Tibial artery (tissue), 4 donors: ENCODE measurements around the gene EPHB4.

Source experiments
- DNase-seq, 2 donors: peaks; one replicate each; pipeline ENCODE4 v3.0.0-alpha.2; 2019
- H3K27ac ChIP-seq, 2 donors: fragments of 200-600 bp; sonication (generic) in 1 of 2; 1 replicate in 1 of 2; 2 replicates in 1 of 2; pipeline ENCODE4 v1.5.1; 2018 to 2019; ENCODE audit warnings: mild to moderate bottlenecking in 1 of 2
- H3K27me3 ChIP-seq, 2 donors: fragments of 200-600 bp; sonication (generic) in 1 of 2; one replicate each; pipeline versions ENCODE4 v1.5.1 to v1.6.0; 2016 to 2019
- H3K36me3 ChIP-seq, 3 donors: fragments of 200-600 bp; sonication (generic) in 2 of 3; one replicate each; pipeline ENCODE4 v1.5.1; 2016 to 2019; ENCODE audit warnings: mild to moderate bottlenecking in 2 of 3
- H3K4me1 ChIP-seq, 4 donors: fragments of 200-600 bp; sonication (generic) in 2 of 4; 1 replicate in 3 of 4; 2 replicates in 1 of 4; pipeline ENCODE4 v1.5.1; 2016 to 2019
- H3K4me3 ChIP-seq, 2 donors: fragments of 200-600 bp; sonication (generic) in 1 of 2; 1 replicate in 1 of 2; 2 replicates in 1 of 2; pipeline ENCODE4 v1.5.1; 2018 to 2019; ENCODE audit warnings: mild to moderate bottlenecking in 2 of 2
- H3K9me3 ChIP-seq, 3 donors: fragments of 200-600 bp; sonication (generic) in 1 of 3; one replicate each; pipeline ENCODE4 v1.5.1; 2016 to 2019
- intact Hi-C: fragments of 100-400 bp; cut with DNase I; formaldehyde crosslinking; loops from one replicate; pipeline ENCODE4 v1.15.0; 2023; ENCODE audit warnings: low total_unique reads
- TF ChIP-seq, protein P1 (sequence below), 2 experiments: fragments of 200-600 bp in 1 of 2; fragments of 450-650 bp in 1 of 2; IDR thresholded peaks; one replicate each; pipeline ENCODE4 v1.5.1; 2017 to 2019; ENCODE audit warnings: antibody characterized with exemption in 2 of 2, mild to moderate bottlenecking in 1 of 2, moderate library complexity in 1 of 2

EPHB4 gene

DNA sequence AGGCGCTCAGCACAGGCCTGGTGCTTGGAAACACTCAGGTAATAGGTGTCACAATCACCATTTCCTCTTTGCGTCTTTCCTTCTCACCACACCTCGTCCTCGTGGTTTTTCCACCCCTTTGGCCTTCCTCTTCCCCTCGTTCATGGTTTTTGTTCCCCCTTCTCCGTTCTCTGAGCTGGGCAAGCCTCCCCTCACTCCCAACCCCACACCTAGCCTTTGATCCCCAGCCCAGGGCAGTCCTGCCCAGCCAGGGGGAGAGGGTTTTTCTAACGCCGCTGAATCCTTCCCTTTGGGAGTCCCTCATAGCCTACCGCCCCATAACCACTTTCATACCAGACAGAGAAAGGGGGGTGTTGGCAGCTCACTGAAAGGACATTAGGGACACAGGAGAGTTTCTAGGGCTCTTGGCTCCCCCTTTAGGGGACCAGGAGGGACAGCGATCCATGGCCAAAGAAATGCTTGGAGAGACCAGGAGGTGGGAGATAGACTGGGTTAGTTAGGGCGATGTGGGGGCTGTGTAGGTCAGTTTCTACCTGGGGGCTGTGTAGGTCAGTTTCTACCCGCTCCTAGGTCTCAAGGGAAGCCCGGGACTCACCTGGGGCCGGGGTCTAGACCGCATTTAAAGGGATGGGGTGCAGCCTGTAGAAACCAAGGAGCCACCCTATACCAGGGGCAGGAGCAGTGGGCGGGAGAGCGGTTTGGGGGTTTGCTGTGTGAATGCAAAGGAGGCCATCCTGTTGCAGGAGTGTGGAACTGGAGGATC lies 1.4 kb downstream of the EPHB4 start:
- intact Hi-C loops, result no loop called here
- Histone ChIP-seq H3K4me1 (peaks cover 0 to 22% (median 15%) of the 10 kb centered on the region in 4 donors), H3K9me3 (no peaks in the 10 kb centered on the region), H3K27me3 (peaks cover 0 to 73% of the 10 kb centered on the region in 2 donors), H3K36me3 (peaks cover 0 to 29% (median 11%) of the 10 kb centered on the region in 3 donors), H3K27ac (no peak overlapping the region), H3K4me3 (peak overlapping the region; percentile 48 to 57)
- TF ChIP-seq, protein P1, sequence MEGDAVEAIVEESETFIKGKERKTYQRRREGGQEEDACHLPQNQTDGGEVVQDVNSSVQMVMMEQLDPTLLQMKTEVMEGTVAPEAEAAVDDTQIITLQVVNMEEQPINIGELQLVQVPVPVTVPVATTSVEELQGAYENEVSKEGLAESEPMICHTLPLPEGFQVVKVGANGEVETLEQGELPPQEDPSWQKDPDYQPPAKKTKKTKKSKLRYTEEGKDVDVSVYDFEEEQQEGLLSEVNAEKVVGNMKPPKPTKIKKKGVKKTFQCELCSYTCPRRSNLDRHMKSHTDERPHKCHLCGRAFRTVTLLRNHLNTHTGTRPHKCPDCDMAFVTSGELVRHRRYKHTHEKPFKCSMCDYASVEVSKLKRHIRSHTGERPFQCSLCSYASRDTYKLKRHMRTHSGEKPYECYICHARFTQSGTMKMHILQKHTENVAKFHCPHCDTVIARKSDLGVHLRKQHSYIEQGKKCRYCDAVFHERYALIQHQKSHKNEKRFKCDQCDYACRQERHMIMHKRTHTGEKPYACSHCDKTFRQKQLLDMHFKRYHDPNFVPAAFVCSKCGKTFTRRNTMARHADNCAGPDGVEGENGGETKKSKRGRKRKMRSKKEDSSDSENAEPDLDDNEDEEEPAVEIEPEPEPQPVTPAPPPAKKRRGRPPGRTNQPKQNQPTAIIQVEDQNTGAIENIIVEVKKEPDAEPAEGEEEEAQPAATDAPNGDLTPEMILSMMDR (IDR thresholded peaks at IDR 0.05), result no peak
- DNase-seq, result no peak

DNA sequence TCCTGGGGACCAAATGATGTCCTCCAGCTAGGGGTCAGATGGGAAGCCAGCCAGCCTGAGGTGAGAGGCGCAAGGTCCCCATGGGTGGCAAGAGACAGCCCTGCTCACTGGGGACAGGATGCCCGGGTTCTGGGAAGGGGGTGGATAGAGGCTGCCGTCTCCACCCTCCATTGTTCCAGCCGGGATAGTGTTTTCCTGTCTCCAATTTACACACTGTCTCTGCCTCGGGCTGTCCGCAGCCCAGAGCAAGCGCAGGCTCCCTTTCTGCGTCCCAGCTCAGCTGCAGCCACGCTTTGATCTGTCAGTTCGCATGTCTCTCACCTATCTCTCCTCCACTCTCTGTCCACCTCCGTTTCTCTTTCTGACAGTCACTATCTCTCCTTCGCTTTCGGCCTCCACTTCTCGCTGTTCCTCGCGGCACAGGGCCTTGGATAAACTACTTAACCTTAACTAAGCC lies 2.1 kb downstream of the EPHB4 start:
- Histone ChIP-seq H3K27ac (no peak overlapping the region), H3K9me3 (no peaks in the 10 kb centered on the region), H3K27me3 (peaks cover 0 to 73% of the 10 kb centered on the region in 2 donors), H3K4me1 (peaks cover 0 to 22% (median 15%) of the 10 kb centered on the region in 4 donors), H3K4me3 (peak overlapping the region; percentile 48 to 57), H3K36me3 (peaks cover 0 to 29% (median 11%) of the 10 kb centered on the region in 3 donors)
- intact Hi-C loops, result no loop called here
- TF ChIP-seq, protein P1 (IDR thresholded peaks at IDR 0.05), result no peak
- DNase-seq, result no peak

GRCh38 chr7:100824499-100825214 lies 2.7 kb downstream of the EPHB4 start:
- peaks cover 0 to 72% of the 10 kb centered on the region in 2 donors for H3K27me3 ChIP-seq
- peaks cover 0 to 22% (median 15%) of the 10 kb centered on the region in 4 donors for H3K4me1 ChIP-seq
- TF ChIP-seq, protein P1 (IDR thresholded peaks at IDR 0.05), result no peak
- H3K36me3 ChIP-seq, result peaks cover 0 to 35% (median 11%) of the 10 kb centered on the region in 3 donors
- intact Hi-C loops, result no loop called here
- peak overlapping the region; percentile 48 to 57 for H3K4me3 ChIP-seq
- DNase-seq, result no peak
- no peak overlapping the region for H3K27ac ChIP-seq
- H3K9me3 ChIP-seq, result no peaks in the 10 kb centered on the region

DNA sequence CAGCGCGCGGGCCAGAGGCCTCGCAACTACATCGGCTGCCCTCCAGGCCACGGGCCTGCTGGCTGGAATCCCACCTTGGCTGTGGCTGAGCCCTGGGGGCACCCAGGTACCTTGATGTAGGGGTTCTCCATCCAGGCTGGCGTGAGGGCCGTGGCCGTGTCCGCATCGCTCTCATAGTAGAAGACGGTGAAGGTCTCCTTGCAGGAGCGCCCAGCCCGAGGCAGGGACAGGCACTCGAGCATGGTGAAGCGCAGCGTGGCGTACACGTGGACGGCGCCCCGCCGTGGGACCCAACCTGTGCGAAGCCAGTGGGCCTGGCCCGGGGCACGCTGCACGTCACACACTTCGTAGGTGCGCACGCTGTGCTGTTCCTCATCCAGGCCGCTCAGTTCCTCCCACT lies 3.8 kb downstream of the EPHB4 start:
- intact Hi-C loops, result no loop called here
- Histone ChIP-seq H3K4me1 (peaks cover 0 to 22% (median 15%) of the 10 kb centered on the region in 4 donors), H3K27me3 (peaks cover 0 to 61% of the 10 kb centered on the region in 2 donors), H3K9me3 (no peaks in the 10 kb centered on the region), H3K27ac (no peak overlapping the region), H3K36me3 (peaks cover 0 to 46% (median 11%) of the 10 kb centered on the region in 3 donors), H3K4me3 (no peak overlapping the region)
- TF ChIP-seq, protein P1 (IDR thresholded peaks at IDR 0.05), result no peak
- DNase-seq, result no peak

- TF ChIP-seq, protein P1 (IDR thresholded peaks at IDR 0.05), result no peak
- no peak for DNase-seq
- no peaks in the 10 kb centered on the region for H3K9me3 ChIP-seq
- peaks cover 0 to 57% of the 10 kb centered on the region in 2 donors for H3K27me3 ChIP-seq
- peaks cover 0 to 50% (median 11%) of the 10 kb centered on the region in 3 donors for H3K36me3 ChIP-seq
- no peak overlapping the region for H3K4me3 ChIP-seq
- H3K27ac ChIP-seq, result no peak overlapping the region
- H3K4me1 ChIP-seq, result peaks cover 0 to 21% (median 15%) of the 10 kb centered on the region in 4 donors
- intact Hi-C loops, result no loop called here
These were observed 4.2 kb downstream of the EPHB4 start for GRCh38 chr7:100823140-100823525.
